AG09319 (cell line): Measurements from ENCODE around the gene CHP2.

Source experiments
- DNase-seq: peaks from one replicate; pipeline ENCODE4 v3.0.0-alpha.2; 2010; ENCODE audit warnings: low read depth; ENCODE audit errors: extremely low read depth
- TF ChIP-seq, protein P1 (sequence below): IDR thresholded peaks from 2 replicates; pipeline ENCODE4 v1.5.1; 2011; ENCODE audit warnings: low read depth, mild to moderate bottlenecking, inconsistent platforms, low read length, moderate library complexity

CHP2 gene

GRCh38 chr16:23754594-23755483, at the start of gene CHP2:
Gene CHP2, plus strand, starts transcription at chr16:23755026. Its CDS starts 24 bp downstream, at chr16:23755050.
- TF ChIP-seq, protein P1, sequence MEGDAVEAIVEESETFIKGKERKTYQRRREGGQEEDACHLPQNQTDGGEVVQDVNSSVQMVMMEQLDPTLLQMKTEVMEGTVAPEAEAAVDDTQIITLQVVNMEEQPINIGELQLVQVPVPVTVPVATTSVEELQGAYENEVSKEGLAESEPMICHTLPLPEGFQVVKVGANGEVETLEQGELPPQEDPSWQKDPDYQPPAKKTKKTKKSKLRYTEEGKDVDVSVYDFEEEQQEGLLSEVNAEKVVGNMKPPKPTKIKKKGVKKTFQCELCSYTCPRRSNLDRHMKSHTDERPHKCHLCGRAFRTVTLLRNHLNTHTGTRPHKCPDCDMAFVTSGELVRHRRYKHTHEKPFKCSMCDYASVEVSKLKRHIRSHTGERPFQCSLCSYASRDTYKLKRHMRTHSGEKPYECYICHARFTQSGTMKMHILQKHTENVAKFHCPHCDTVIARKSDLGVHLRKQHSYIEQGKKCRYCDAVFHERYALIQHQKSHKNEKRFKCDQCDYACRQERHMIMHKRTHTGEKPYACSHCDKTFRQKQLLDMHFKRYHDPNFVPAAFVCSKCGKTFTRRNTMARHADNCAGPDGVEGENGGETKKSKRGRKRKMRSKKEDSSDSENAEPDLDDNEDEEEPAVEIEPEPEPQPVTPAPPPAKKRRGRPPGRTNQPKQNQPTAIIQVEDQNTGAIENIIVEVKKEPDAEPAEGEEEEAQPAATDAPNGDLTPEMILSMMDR, result no peak
- no peak for DNase-seq

GRCh38 chr16:23705517-23705902, 49.3 kb upstream of the CHP2 start:
- DNase-seq, result no peak
- TF ChIP-seq, protein P1, result no peak

GRCh38 chr16:23706439-23706838, 48.4 kb upstream of the CHP2 start:
- no peak for DNase-seq
- TF ChIP-seq, protein P1, result no peak

DNA sequence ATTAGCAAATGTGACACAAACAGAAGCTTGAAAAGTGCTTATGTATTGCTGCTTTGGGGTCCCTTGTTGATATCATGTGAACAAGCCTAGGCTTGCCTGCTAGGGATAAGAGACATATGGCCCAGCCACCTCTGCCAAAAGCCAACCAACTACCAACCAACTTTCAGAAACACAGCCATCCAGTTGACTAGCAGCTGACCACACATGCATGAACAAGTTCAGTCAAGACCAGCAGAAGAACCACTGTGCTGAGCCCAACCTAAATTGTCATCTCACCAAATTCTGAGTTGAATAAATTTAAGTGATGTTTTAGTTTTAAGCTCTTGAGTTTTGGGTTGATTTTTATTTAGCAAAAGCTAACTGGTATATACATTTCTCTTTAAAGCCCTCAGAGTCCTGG, 45.3 kb upstream of the CHP2 start:
- DNase-seq, result no peak

GRCh38 chr16:23710008-23710407, 44.8 kb upstream of the CHP2 start:
- DNase-seq, result no peak
- TF ChIP-seq, protein P1, result no peak

More for the DNA sequence above, 45.3 kb upstream of the CHP2 start:
- TF ChIP-seq, protein P1, result no peak

GRCh38 chr16:23710504-23710903, 44.3 kb upstream of the CHP2 start:
- TF ChIP-seq, protein P1, result no peak
- no peak for DNase-seq

GRCh38 chr16:23711785-23712184, 43.0 kb upstream of the CHP2 start:
- TF ChIP-seq, protein P1, result no peak
- no peak for DNase-seq
